Stimulated activated CD8-positive, alpha-beta memory T cell treated with anti-CD3 and anti-CD28 coated beads, Interleukin-7, amount 100 ng/mL, for 24 hours (primary cell): ENCODE data around the gene RPP14.

Source experiments
- DNase-seq: peaks from one replicate; pipeline ENCODE4 v3.0.0-alpha.2; 2020; ENCODE audit warnings: low read depth

RPP14 gene

DNA sequence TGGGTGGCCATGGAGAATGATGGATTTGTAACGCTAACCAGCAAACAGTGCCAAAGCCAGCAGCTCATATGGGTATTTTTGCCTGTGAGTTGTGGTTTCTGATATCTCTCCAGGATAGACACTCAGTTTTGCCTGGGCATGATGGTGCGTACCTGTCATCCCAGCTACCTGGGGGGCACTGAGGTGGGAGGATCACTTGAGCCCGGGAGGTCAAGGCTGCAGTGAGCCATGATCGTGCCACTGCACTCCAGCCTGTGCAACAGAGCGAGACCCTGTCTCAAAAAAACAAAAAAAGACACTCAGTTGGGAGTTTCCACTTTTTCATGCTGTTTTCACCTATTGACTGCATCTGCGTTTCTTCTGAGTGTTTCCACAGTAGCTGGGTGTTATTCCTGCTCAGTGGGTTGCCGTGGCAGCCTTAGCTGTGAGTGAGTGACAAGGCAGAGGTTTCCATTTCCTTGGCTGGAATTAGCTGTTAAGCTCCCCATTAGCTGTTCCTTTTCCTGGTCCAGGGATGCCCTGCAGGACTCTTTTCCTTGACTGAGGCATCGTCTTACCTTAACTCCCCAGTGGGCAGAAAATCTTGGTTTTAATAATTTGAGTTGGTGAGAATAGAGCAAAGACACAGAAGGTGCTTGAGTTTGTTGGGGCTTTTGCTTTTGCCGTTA lies 14.2 kb upstream of the RPP14 start:
- DNase-seq: no peak

DNA sequence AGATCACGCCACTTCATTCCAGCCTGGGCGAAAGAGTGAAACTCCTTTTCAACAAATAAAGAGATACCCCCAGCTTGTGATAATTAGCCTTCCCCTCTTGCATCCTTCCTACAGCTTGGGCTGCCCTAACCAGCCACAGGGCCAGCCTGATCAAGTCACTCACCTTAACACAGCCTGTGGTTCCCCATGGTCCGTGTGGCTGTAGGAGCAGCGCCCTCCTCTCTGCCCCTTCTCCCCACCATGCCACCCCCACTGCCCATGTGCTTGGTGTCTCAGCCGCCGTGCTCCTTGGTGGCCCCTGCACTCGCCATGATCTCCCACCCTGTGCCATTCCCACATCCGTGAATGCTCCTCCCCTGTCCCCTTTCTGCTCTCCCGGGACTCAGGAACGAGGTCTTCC lies 13.2 kb upstream of the RPP14 start:
- DNase-seq: no peak

DNA sequence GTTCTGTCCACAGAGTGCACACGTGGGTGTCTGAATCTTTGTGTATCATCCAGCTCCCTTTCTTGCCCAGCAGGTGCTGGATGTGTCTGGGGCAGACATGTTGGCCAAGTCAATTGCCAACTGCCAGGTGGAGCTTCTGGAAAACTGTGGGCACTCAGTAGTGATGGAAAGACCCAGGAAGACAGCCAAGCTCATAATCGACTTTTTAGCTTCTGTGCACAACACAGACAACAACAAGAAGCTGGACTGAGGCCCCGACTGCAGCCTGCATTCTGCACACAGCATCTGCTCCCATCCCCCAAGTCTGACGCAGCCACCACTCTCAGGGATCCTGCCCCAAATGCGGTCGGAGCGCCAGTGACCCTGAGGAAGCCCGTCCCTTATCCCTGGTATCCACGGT lies 12.5 kb upstream of the RPP14 start:
- no peak for DNase-seq

DNA sequence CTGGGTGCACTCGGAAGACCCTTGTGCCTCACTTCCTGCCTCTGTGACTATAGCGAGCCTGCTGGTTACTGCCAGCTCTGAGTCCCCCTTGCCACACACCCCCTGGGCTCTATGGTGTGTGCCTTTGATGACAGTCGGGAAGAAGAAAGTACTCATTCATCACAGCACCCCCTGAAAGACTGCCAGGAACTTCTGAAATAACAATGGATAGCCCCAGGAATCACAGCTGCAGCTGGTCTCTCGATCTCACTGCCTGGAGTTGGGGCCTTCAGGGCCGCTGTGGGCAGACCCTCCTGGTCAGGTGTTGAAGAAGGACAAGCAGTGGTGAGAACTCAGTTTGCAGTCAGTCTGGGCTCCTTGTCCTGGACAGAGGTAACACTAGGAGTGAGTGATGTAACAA lies 9.8 kb upstream of the RPP14 start:
- no peak for DNase-seq

DNA sequence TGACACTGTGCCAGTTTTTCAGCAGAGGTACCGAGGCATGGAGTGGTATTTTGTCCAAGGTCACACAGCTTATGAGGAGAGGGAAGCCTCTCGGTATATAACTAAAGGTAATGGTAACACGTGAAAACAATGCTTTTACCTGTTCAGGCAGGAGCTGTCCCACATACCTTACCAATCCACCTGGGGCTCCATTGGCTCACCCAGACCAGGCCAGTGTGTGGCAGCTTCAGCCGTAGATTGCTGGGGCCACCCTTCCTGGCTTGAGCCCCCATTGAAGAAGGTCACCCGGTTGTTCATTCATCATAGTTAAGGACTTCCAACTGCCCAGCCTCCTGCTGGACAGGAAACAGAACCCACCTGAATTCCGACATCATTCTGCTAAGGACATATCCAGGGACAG lies 9.2 kb upstream of the RPP14 start:
- no peak for DNase-seq

DNA sequence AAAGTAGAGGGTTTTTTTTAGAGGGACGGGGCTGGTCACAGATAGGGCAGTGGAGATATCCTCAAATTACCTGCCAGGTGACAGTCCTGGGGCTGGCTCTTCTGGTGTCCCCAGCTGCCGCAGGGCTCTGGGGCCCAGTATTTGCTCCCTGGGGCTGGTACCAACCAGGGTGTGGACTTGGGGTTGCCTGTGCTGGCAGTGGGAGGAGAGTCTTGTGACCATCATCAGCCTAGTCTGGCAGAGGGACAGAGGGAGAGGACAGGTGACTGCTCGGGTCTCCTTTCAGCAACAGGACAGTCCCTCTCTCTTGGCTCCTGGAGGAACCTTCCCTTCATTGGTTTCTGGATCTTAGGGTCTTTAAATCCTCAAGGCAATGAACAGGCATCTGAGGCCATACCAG lies 7.9 kb upstream of the RPP14 start:
- DNase-seq: no peak

DNA sequence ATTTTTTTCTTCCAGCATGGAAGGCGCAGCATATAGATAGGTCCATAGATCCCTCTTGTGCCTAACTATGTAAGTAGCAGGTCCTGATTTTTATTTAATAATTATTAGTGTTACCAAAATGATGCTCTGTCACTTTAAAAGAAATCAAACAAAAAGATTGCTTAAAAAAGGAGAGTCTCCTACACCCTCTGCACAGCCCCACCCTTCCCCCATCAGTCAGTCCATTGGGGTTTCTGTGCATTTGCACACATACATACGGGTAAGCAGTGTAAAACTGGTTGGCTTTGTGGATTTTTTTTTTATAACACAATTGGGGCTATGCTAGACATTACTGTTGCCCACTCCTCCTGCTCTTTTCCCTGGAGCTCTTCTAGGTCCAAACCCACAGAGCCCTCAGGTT lies 7.0 kb upstream of the RPP14 start:
- DNase-seq: no peak

DNA sequence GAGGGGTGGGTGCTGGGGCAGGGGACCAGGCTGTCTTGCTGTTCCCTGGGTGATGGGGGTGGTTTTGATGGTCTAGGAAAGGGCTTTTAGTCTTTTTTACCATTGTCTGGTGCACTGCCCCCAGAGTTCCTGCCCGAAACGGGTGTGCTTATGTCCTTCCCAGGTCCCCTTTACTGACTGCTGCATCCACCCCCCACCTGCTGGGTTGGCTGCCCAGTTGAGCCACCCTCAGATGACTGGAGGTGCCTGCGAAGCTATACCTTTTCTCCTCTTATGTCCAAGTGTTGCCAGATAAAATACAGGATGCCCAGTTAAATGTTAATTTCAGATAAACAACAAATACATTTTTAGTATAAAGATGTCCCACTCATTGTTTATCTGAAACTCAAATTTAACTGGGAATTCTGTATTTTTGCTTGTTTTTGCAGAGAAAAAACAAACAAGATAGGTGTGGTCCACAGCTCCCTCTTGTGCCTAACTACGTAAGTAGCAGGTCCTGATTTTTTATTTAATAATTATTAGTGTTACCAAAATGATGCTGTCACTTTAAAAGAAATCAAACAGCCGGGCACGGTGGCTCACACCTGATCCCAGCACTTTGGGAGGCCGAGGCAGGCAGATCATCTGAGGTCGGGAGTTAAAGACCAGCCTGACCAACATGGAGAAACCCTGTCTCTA lies 6.1 kb upstream of the RPP14 start:
- no peak for DNase-seq

DNA sequence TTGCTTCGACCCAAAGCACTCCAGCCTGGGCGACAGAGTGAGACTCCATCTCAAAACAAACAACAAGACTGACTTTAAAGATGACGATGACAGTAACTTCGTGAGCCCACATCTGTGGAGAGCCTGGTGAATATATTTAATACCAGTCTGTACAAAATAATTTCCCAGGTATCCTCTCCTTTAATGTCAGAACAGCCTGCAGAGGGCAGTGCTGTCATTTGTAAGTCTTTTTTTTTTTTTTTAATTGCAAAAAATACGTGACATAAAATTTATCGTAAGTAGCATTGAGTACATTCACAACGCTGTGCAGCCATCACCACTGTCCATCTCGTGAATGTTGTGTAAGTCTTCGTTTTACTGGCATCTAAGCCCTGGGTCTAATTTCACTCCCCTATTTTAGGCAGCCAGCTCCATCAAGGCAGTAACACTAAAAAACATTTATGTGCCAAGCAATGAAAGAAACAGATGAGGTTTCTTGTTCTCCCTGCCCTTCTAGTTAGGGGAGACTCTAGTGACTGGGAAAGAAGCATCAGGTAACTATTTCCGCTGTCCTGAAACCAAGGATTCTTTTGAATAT lies 1.7 kb downstream of the RPP14 start:
- DNase-seq: no peak

DNA sequence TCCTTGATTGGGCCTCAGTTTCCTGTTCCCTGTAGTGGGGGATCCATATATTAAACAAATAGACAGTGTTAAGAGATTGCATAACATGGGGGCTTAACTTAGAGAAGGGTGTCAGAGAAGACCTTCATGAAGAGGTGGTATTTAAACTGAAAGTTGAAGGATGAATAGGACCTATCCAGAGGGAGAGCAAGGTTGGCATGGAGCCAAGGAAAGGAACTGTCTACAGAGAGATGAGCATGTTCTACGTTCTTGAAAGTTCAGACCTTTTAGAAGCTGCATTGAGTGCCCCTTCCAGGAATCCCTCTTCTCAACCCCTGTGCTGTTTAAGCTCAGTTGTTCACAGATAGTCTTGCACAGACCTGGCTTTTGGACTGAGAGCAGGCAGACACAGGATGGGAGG lies 2.7 kb downstream of the RPP14 start:
- no peak for DNase-seq

DNA sequence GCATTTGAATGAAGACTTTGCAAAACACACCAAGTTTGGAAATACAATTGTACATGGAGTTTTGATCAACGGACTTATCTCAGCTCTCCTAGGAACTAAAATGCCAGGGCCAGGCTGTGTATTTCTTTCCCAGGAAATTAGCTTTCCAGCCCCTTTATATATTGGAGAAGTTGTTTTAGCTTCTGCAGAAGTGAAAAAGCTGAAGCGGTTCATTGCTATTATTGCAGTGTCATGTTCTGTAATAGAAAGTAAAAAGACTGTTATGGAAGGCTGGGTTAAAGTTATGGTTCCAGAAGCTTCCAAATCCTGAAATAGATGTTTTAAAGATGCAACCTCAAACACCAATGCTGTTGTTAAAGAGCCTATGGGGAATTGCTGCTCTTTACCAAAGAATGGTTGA lies 11.8 kb downstream of the RPP14 start:
- no peak for DNase-seq

DNA sequence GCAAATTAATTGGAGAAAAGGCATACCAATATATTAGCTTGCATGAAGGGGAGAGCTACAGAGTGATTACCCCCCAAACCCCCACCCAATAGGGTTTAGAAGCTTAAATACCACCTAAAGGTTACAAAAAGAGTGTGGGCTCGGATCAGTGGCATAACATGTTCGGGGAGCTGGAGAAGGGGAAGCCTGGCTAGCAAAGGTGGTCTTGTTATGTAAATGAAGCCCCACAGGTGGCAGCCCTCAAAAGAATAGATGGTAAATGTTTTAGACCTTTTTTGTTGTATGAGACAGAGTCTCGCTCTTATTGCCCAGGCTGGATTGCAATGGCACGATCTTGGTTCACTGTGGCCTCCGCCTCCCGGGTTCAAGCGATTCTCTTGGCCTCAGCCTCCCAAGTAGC lies 15.7 kb downstream of the RPP14 start:
- DNase-seq: no peak

DNA sequence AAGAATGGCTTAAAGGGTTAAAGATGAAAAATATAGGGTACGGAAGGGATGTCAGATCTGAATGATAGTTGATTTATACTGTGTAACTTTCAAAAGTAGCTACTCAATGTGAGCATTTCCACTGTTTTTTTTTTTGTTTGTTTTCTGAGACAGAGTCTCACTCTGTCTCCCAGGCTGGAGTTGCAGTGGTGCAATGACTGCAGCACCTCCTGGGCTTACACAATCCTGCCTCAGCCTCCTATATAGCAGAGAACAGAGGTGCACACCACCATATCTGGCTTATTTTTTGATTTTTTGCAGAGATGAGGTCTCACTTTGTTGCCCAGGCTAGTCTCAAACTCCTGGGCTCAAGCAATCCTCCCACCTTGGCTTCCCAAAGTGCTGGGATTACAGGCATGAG lies 16.7 kb downstream of the RPP14 start:
- DNase-seq: no peak

DNA sequence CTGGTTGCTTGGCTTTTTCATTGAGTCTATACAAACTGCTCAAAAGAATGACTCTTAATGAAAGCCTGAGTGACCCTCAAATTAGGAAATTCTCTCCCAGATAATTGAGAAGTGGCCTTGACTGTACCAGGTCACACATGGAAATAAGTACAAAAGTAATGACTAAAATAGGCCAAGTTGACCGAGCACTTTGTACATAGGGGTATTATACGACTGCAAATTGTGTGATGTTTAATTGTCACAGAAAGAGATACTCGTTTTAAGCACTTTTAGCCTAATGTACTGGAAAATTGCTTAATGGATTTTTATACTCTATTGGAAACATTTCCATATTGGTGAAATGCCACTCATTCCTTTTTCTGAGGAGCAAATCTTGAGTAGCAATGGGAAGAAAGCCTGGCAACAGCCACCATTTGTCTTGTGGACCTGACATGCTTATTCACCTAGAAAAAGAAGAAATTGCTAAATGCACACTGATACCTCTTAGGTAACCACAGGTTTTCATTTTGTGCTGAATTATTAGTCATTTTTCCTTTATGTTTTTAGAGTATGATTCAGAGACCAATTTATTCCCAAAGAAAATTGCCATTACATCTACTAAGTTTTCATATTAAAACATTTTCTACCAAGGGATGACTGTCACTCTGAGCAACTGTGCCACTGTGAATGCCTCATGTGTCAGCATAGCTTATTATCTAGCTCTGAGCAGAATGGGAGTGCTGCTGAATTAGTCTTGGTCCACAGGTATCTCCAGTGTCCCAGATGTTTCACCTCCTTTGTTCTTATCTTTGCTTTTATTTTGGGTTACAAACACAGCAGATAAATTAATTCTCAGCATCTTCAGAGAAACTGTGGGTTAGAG lies 17.7 kb downstream of the RPP14 start:
- no peak for DNase-seq

DNA sequence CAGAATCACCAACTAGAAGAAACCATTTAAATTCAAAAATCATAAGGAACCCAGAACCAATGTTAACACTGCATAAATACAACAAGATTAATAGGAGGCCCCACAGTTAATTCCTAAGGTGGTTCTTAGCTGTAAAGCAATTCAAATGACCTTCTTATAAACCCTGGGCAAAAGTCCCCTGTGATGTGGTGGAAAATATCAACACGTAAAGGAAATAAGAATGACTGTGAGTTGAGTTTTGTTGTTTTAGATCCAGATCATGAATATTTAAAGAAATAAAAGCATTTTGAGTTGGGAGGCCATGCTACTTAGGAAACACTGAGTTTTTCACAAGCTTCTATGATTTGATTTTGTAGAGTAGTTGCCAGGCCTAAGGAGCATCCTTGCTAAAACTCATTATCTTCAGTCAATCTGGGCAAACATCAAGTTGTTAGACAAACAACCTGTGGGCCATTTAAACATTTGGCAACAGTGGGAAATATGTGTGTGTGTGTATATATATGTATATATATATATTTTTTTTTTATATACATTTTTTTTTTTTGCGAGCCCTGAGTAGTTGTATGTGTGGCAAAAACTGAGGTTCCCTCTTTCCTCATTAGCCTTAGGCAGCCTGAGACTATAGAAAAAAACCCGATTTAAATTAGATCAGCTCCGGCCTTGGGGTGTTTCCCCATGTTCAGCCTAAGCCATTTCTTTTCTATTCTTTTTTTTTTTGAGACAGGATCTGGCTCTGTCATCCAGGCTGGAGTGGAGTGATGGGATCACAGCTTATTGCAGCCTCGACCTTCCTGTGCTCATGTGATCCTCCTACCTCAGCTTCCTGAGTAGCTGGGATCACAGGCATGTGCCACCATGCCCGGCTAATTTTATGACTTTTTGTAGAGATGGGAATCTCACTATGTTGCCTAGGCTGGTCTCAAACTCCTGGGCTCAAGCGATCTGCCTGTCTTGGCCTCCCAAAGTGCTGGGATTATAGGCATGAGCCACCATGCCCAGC lies 18.6 kb downstream of the RPP14 start:
- no peak for DNase-seq

DNA sequence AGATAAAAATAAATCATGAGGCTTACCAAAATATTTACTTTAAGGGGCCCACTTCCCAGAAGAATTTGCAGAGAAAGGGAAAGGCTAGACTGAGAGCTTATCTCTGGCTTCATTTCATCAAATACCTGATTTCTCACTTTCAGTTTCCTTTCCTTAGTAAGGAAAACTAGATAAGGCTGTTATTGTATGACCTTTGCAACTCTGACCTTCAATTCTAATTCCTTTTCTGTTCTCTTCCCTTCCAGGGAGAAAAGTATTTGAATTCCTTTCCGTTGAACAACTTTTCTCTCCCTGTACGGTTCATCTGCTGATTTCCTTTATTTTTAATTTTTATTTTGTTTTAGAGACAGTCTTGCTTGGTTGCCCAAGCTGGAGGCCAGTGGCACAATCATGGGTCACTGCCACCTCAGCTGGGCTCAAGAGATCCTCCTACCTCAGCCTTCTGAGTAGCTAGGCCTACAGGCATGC lies 19.5 kb downstream of the RPP14 start:
- DNase-seq: no peak

DNA sequence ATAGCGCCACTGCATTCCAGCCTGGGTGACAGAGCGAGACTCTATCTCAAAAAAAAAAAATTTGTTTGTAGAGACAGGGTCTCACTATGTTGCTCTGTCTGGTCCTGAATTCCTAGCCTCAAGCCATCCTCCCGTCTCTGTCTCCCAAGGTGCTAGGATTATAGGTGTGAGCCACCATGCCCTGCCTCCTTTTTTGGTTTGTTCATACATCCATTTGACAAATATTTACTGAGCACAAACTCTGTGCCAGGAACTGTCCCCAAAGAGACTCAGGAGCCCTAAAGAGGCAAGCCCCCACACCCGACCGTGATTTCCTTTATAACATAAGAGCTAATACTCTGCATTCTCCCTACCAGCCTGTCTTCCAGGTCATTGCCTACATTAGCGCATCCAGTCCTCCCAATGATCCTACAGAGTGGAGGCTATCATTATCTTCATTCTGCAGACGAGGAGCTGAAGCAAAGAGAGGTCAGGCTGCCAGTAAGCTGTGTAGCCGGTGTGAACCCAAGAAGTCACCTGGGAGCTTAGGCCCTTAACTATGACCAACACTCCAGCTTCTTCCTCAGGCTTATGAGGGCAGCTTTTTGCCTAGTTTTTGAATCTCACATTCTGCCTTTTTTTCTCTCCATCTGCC lies 20.3 kb downstream of the RPP14 start:
- DNase-seq: no peak

DNA sequence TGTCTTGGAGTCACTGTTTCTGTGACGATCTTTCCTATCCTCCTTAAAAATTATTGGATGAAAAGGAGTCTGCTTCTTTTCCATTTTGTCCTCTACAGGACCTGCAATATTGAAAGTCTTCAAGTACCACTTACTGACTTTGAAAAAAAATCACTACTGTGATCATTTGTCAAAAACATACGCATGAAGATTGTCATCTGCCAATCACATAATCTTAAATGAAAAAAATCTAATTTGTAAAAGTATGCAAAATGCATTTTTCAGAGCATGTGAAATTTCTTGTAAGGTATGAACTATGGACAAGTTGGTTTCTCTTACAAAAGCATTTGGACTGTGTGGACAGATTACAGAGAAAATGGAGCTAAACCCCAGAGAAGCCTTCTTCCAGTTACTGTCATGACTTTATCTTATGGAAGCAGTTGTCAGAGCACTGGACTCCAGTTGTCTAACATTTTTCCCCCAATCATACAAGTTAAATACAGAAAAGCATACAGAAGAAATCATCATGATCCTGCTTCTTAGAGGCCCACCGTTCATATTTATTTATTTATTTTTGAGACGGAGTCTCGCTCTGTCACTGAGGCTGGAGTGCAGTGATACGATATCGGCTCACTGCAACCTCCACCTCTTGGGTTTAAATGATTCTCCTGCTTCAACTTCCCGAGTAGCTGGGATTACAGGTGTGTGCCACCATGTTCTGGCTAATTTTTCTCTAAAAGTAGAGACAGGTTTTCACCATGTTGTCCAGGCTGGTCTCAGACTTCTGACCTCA lies 23.3 kb downstream of the RPP14 start:
- no peak for DNase-seq

DNA sequence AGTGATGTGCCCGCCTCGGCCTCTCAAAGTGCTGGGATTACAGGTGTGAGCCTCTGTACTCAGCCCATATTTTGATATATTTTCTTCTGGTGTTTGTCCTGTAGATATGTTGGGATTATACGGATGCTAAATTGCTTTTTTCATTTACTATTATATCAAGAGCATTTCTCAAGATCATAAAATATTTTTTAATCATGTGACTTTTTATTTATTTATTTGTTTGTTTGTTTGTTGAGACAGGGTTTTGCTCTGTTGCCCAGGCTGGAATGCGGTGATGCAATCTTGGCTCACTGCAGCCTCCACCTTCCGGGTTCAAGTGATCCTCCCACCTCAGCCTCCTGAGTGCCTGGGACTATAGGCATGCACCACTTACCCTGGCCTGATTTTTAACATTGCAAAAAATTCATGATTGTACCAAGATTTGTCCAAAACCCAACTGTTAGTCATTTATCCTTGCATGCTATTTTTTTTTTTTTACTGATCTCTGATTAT lies 23.9 kb downstream of the RPP14 start:
- DNase-seq: no peak

DNA sequence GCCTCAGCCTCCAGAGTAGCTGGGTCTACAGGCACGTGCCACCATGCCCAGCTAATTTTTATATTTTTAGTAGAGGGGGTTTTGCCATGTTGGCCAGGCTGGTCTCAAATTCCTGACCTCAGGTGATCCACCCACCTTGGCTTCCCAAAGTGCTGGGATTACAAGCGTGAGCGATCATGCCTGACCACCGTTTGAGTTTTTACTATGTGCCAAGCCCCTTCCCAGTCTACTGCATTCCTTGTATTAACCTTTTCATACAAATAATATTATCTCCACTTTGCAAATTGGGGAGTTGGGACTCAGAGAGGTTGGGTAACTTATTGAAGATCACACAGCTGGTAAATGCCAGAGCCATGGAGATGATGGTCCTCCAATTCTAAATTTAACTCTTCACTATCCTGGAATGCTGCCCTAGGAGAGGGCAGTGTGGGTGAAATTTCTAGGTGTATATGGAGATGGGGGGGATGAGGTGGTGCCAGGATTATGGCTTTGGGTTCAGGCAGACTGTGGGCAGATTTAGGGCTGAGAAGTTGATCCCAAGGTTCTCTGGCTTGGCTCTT lies 25.6 kb downstream of the RPP14 start:
- DNase-seq: no peak
